IMR-90 (cell line): ENCODE results near the gene BRAT1. TPM values are rescaled to one million over a fixed set of nuclear protein-coding genes. Genes with fewer than 3 reads are reported as not detected.

Experiments used
- ATAC-seq: fragments of 200-7000 bp; cut with Tn5 transposase; 2 replicates; pipeline ENCODE4 v1.9.1; 2020; ENCODE audit warnings: low read depth, mild to moderate bottlenecking, moderate library complexity
- BruUV-seq: library from RNA; stranded (reverse); fragments of 400-500 nt; replicated peaks from 2 replicates; lab custom pipeline; 2021; lab: Mats Ljungman, UMichigan
- CTCF ChIA-PET: fragments of 300-600 bp; formaldehyde crosslinking; extraction: SDS; loops from one replicate; lab custom pipeline; 2021; ENCODE audit warnings: antibody characterized with exemption; lab: Yijun Ruan, JAX
- POLR2A ChIA-PET: fragments of 300-600 bp; sonication (Branson Sonifier 250); formaldehyde crosslinking; loops from one replicate; lab custom pipeline; 2022; ENCODE audit warnings: antibody characterized with exemption; ENCODE audit not compliant: unreplicated experiment; lab: Charles Lee
- DNase-seq: peaks from one replicate; pipeline ENCODE4 v3.0.0; 2013
- H2AFZ ChIP-seq: replicated peaks from 2 replicates; pipeline ENCODE3; 2013; ENCODE audit warnings: low read length, mild to moderate bottlenecking; ENCODE audit not compliant: poor library complexity
- H2AK5ac ChIP-seq: 2 replicates; pipeline ENCODE4 v1.6.1; 2013; ENCODE audit warnings: low read depth, low read length, inconsistent platforms
- H2AK9ac ChIP-seq: replicated peaks from 2 replicates; pipeline ENCODE3; 2013; ENCODE audit warnings: mild to moderate bottlenecking, low read depth, low read length, moderate library complexity; ENCODE audit not compliant: poor library complexity
- H2BK120ac ChIP-seq: 2 replicates; pipeline ENCODE4 v1.6.1; 2013; ENCODE audit warnings: low read depth, low read length, inconsistent platforms
- H2BK15ac ChIP-seq: 3 replicates; pipeline ENCODE4 v1.6.1; 2013; ENCODE audit warnings: low read depth, low read length, inconsistent platforms
- H2BK20ac ChIP-seq: 2 replicates; pipeline ENCODE4 v1.6.1; 2013; ENCODE audit warnings: low read depth, mild to moderate bottlenecking, inconsistent platforms, low read length, moderate library complexity
- H2BK5ac ChIP-seq: 2 replicates; pipeline ENCODE4 v1.6.1; 2013; ENCODE audit warnings: mild to moderate bottlenecking, low read depth, low read length, inconsistent platforms; ENCODE audit not compliant: poor library complexity, severe bottlenecking
- H3K14ac ChIP-seq: replicated peaks from 2 replicates; pipeline ENCODE4 v1.6.1; 2013; ENCODE audit warnings: low read depth, low read length, inconsistent platforms
- H3K18ac ChIP-seq: 2 replicates; pipeline ENCODE4 v1.6.1; 2013; ENCODE audit warnings: low read depth, low read length, control low read depth
- H3K23ac ChIP-seq: 2 replicates; pipeline ENCODE4 v1.6.1; 2013; ENCODE audit warnings: low read depth, low read length, inconsistent platforms
- H3K27ac ChIP-seq: 2 replicates; pipeline ENCODE4 v1.5.1; 2013; ENCODE audit warnings: mild to moderate bottlenecking, control low read depth, low read length; ENCODE audit not compliant: insufficient read depth
- H3K27me3 ChIP-seq: 2 replicates; pipeline ENCODE4 v1.6.1; 2013; ENCODE audit warnings: low read length; ENCODE audit not compliant: control insufficient read depth, insufficient read depth
- H3K36me3 ChIP-seq: 2 replicates; pipeline ENCODE4 v1.6.1; 2013; ENCODE audit warnings: low read length, mixed read lengths; ENCODE audit not compliant: control insufficient read depth, insufficient read depth
- H3K4ac ChIP-seq: 2 replicates; pipeline ENCODE4 v1.6.1; 2013; ENCODE audit warnings: low read depth, low read length, inconsistent platforms
- H3K4me1 ChIP-seq: 2 replicates; pipeline ENCODE4 v1.6.1; 2013; ENCODE audit warnings: low read length, mixed read lengths; ENCODE audit not compliant: control insufficient read depth, insufficient read depth
- H3K4me2 ChIP-seq: 2 replicates; pipeline ENCODE4 v1.6.1; 2013; ENCODE audit warnings: low read depth, mild to moderate bottlenecking, control low read depth, low read length, moderate library complexity
- H3K4me3 ChIP-seq: 2 replicates; pipeline ENCODE4 v1.5.1; 2013; ENCODE audit warnings: low read depth, mild to moderate bottlenecking, control low read depth, low read length, moderate library complexity; ENCODE audit not compliant: insufficient read depth
- H3K56ac ChIP-seq: 2 replicates; pipeline ENCODE4 v1.6.1; 2013; ENCODE audit warnings: low read length, inconsistent platforms; ENCODE audit not compliant: insufficient read depth; ENCODE audit errors: extremely low read depth
- H3K79me1 ChIP-seq, 2 experiments: 2 replicates each; pipeline ENCODE4 v1.6.1; 2013; ENCODE audit warnings: low read length in 2 of 2, inconsistent platforms in 1 of 2, low read depth in 1 of 2
- H3K9ac ChIP-seq: 2 replicates; pipeline ENCODE4 v1.6.1; 2013; ENCODE audit warnings: low read depth, low read length, control low read depth
- H3K9me1 ChIP-seq: 2 replicates; pipeline ENCODE4 v1.6.1; 2013; ENCODE audit warnings: low read length, inconsistent platforms; ENCODE audit not compliant: insufficient read depth
- H3K9me3 ChIP-seq: 2 replicates; pipeline ENCODE4 v1.6.1; 2013; ENCODE audit warnings: low read length; ENCODE audit not compliant: control insufficient read depth, insufficient read depth
- H4K20me1 ChIP-seq: 2 replicates; pipeline ENCODE4 v1.6.1; 2013; ENCODE audit warnings: low read length, inconsistent platforms; ENCODE audit not compliant: insufficient read depth
- H4K5ac ChIP-seq: 2 replicates; pipeline ENCODE4 v1.6.1; 2013; ENCODE audit warnings: mild to moderate bottlenecking, low read depth, low read length, control low read depth
- H4K8ac ChIP-seq, 2 experiments: 2 replicates each; pipeline ENCODE4 v1.6.1; 2013; ENCODE audit warnings: low read depth in 2 of 2, low read length in 2 of 2, control low read depth in 1 of 2, inconsistent platforms in 1 of 2
- H4K91ac ChIP-seq: 2 replicates; pipeline ENCODE4 v1.6.1; 2013; ENCODE audit warnings: low read depth, low read length, inconsistent platforms; ENCODE audit not compliant: insufficient read depth
- BHLHE40 ChIP-seq: fragments of 150-350 bp; IDR thresholded peaks from 2 replicates; pipeline ENCODE4 v1.6.1; 2016; ENCODE audit warnings: mild to moderate bottlenecking, low read depth, low read length
- CEBPB ChIP-seq: IDR thresholded peaks from 2 replicates; pipeline ENCODE4 v1.6.1; 2012; ENCODE audit warnings: low read depth, low read length, improper control_type of control experiment
- CHD1 ChIP-seq: IDR thresholded peaks from 2 replicates; pipeline ENCODE4 v1.6.1; 2012; ENCODE audit warnings: low read depth, low read length, improper control_type of control experiment
- FOS ChIP-seq: fragments of 150-350 bp; IDR thresholded peaks from 2 replicates; pipeline ENCODE4 v1.6.1; 2016; ENCODE audit warnings: low read depth, low read length
- MAFK ChIP-seq: IDR thresholded peaks from 2 replicates; pipeline ENCODE4 v1.6.1; 2012; ENCODE audit warnings: low read depth, low read length, improper control_type of control experiment
- MAZ ChIP-seq: IDR thresholded peaks from 2 replicates; pipeline ENCODE4 v1.6.1; 2012; ENCODE audit warnings: low read depth, mild to moderate bottlenecking, low read length, improper control_type of control experiment, moderate library complexity, borderline replicate concordance
- MXI1 ChIP-seq: IDR thresholded peaks from 2 replicates; pipeline ENCODE4 v1.6.1; 2012; ENCODE audit warnings: low read depth, mild to moderate bottlenecking, low read length, moderate library complexity, borderline replicate concordance
- NFE2L2 ChIP-seq: fragments of 150-350 bp; IDR thresholded peaks from 2 replicates; pipeline ENCODE4 v1.6.1; 2016; ENCODE audit warnings: low read depth, mild to moderate bottlenecking, low read length
- POLR2A ChIP-seq: IDR thresholded peaks from 2 replicates; pipeline ENCODE4 v1.6.1; 2012; ENCODE audit warnings: mild to moderate bottlenecking, low read depth, low read length
- RAD21 ChIP-seq: IDR thresholded peaks from 2 replicates; pipeline ENCODE4 v1.6.1; 2012; ENCODE audit warnings: low read length, improper control_type of control experiment
- RCOR1 ChIP-seq: IDR thresholded peaks from 2 replicates; pipeline ENCODE4 v1.6.1; 2012; ENCODE audit warnings: mild to moderate bottlenecking, low read length, improper control_type of control experiment; ENCODE audit not compliant: insufficient replicate concordance
- RFX5 ChIP-seq: IDR thresholded peaks from 2 replicates; pipeline ENCODE4 v1.8.0; 2012; ENCODE audit warnings: low read depth, mild to moderate bottlenecking, low read length, moderate library complexity
- SMC3 ChIP-seq: fragments of 150-350 bp; IDR thresholded peaks from 2 replicates; pipeline ENCODE4 v1.6.1; 2016; ENCODE audit warnings: low read depth, mild to moderate bottlenecking, antibody characterized with exemption, low read length, moderate library complexity
- USF2 ChIP-seq: fragments of 150-350 bp; IDR thresholded peaks from 2 replicates; pipeline ENCODE4 v1.6.1; 2017; ENCODE audit warnings: mild to moderate bottlenecking, antibody characterized with exemption, low read length, low read depth
- WGBS, 2 experiments: methylation state at CpG; one replicate each; pipeline versions ENCODE4 v1.1.5 to v1.1.7; 2013; ENCODE audit warnings: missing lambda C conversion rate in 2 of 2; ENCODE audit not compliant: insufficient read length in 1 of 2; ENCODE audit errors: extremely low coverage in 2 of 2; 5-methylcytosine and 5-hydroxymethylcytosine counted together
- dilution Hi-C: fragments of 300-500 bp; cut with HindIII; formaldehyde crosslinking; loops from one replicate; pipeline ENCODE4 v1.14.3; 2018; ENCODE audit warnings: low sequenced_read_pairs; ENCODE audit not compliant: unreplicated experiment
- in situ Hi-C: fragments of 300-500 bp; cut with MboI; formaldehyde crosslinking; loops from 3 replicates; pipeline ENCODE4 v1.14.3; 2019; ENCODE audit warnings: low sequenced_read_pairs, inconsistent platforms, mixed read lengths
- intact Hi-C: fragments of 100-400 bp; cut with micrococcal nuclease; formaldehyde crosslinking; loops from 2 replicates; pipeline ENCODE4 v1.10.0; 2022
- polyA plus RNA-seq, 3 experiments: library from polyadenylated mRNA; depleted of rRNA; stranded (reverse); fragments of >200 nt; gene quantifications; 2 replicates each; pipeline ENCODE4 v1.2.3, GENCODE V29; 2012; ENCODE audit warnings: low replicate concordance in 1 of 3
- total RNA-seq: library from RNA; depleted of rRNA; stranded (reverse); fragments of >200 nt; gene quantifications from 2 replicates; pipeline ENCODE4 v1.2.3, GENCODE V29; 2012
- TF ChIP-seq, protein P1 (sequence below): fragments of 150-350 bp; IDR thresholded peaks from 2 replicates; pipeline ENCODE4 v1.6.1; 2016; ENCODE audit warnings: low read depth, mild to moderate bottlenecking, low read length, moderate library complexity, borderline replicate concordance
- TF ChIP-seq, protein P2 (sequence below): conservative IDR thresholded peaks from 2 replicates; pipeline ENCODE4 v1.5.1; 2012; ENCODE audit warnings: mild to moderate bottlenecking, low read depth, low read length, improper control_type of control experiment

BRAT1 gene
- total and polyA plus RNA-seq, 2 of the 4 experiments (the other 2 are of a cell fraction) = 6.8 to 21.9 TPM

GRCh38 chr7:2576742-2577491, 21.6 kb upstream of the BRAT1 start:
- Histone ChIP-seq H3K56ac (no peak overlapping the region), H4K20me1 (no peaks in the 10 kb centered on the region), H3K18ac (no peak overlapping the region), H3K4me1 (peaks cover 5% of the 10 kb centered on the region), H3K9ac (no peak overlapping the region), H3K9me1 (peaks cover 6% of the 10 kb centered on the region; the same call in 1 of the 2 replicates), H3K27ac (no peak overlapping the region), H4K91ac (no peak overlapping the region), H2BK5ac (no peak overlapping the region), H3K14ac (no peak overlapping the region), H3K9me3 (no peaks in the 10 kb centered on the region), H2BK15ac (no peak overlapping the region), H2AK5ac (no peak overlapping the region), H2BK20ac (no peak overlapping the region), H3K27me3 (no peaks in the 10 kb centered on the region), H3K4me2 (no peak overlapping the region), H2AFZ (no peak overlapping the region), H2AK9ac (no peak overlapping the region), H3K36me3 (peaks cover 19% of the 10 kb centered on the region), H3K79me1 (peaks cover 0 to 3% of the 10 kb centered on the region in 2 experiments; a peak in 1 of 4 replicates), H4K8ac (no peak overlapping the region), H3K4ac (no peak overlapping the region), H3K23ac (no peak overlapping the region), H3K4me3 (no peak overlapping the region), H4K5ac (no peak overlapping the region), H2BK120ac (no peak overlapping the region)
- WGBS, 2 experiments = 90% methylated on average over 40 of the region's 56 CpGs; no CpG with 5 or more reads in 1 of the 2 experiments
- ATAC-seq = no peak
- ChIA-PET POLR2A (no interaction called here), CTCF (no interaction called here)
- dilution Hi-C loops = no loop called here
- in situ Hi-C loops = no loop called here
- TF ChIP-seq MXI1 (no peak), RCOR1 (no peak), USF2 (no peak), FOS (no peak), RAD21 (no peak), RFX5 (no peak), POLR2A (no peak), MAFK (no peak), SMC3 (no peak), MAZ (no peak), CEBPB (no peak), NFE2L2 (no peak), BHLHE40 (no peak), CHD1 (no peak)
- TF ChIP-seq, protein P1, sequence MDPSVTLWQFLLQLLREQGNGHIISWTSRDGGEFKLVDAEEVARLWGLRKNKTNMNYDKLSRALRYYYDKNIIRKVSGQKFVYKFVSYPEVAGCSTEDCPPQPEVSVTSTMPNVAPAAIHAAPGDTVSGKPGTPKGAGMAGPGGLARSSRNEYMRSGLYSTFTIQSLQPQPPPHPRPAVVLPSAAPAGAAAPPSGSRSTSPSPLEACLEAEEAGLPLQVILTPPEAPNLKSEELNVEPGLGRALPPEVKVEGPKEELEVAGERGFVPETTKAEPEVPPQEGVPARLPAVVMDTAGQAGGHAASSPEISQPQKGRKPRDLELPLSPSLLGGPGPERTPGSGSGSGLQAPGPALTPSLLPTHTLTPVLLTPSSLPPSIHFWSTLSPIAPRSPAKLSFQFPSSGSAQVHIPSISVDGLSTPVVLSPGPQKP = no peak
- TF ChIP-seq, protein P2, sequence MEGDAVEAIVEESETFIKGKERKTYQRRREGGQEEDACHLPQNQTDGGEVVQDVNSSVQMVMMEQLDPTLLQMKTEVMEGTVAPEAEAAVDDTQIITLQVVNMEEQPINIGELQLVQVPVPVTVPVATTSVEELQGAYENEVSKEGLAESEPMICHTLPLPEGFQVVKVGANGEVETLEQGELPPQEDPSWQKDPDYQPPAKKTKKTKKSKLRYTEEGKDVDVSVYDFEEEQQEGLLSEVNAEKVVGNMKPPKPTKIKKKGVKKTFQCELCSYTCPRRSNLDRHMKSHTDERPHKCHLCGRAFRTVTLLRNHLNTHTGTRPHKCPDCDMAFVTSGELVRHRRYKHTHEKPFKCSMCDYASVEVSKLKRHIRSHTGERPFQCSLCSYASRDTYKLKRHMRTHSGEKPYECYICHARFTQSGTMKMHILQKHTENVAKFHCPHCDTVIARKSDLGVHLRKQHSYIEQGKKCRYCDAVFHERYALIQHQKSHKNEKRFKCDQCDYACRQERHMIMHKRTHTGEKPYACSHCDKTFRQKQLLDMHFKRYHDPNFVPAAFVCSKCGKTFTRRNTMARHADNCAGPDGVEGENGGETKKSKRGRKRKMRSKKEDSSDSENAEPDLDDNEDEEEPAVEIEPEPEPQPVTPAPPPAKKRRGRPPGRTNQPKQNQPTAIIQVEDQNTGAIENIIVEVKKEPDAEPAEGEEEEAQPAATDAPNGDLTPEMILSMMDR = no peak
- no TSS peak for BruUV-seq
- DNase-seq = no peak
- intact Hi-C loops = no loop called here
